Subcutaneous abdominal adipose tissue (tissue), 5 donors: Measurements from ENCODE around the gene ACOXL.

Experiments
- H3K27ac ChIP-seq: one replicate; pipeline ENCODE4 v1.7.0; 2013; ENCODE audit warnings: low read depth, mild to moderate bottlenecking, inconsistent platforms, low read length, moderate library complexity
- H3K27me3 ChIP-seq, 5 donors: one replicate each; pipeline ENCODE4 v1.7.0; 2013; ENCODE audit warnings: low read length in 5 of 5, inconsistent platforms in 1 of 5; ENCODE audit not compliant: control insufficient read depth in 5 of 5, insufficient read depth in 4 of 5
- H3K36me3 ChIP-seq, 5 donors: one replicate each; pipeline ENCODE4 v1.7.0; 2013; ENCODE audit warnings: low read length in 5 of 5; ENCODE audit not compliant: control insufficient read depth in 5 of 5, insufficient read depth in 5 of 5
- H3K4me1 ChIP-seq, 5 donors: one replicate each; pipeline ENCODE4 v1.7.0; 2013; ENCODE audit warnings: low read length in 5 of 5, mild to moderate bottlenecking in 3 of 5, moderate library complexity in 1 of 5; ENCODE audit not compliant: control insufficient read depth in 5 of 5, insufficient read depth in 5 of 5
- H3K4me3 ChIP-seq, 5 donors: one replicate each; pipeline ENCODE4 v1.7.0; 2013; ENCODE audit warnings: low read length in 5 of 5, low read depth in 1 of 5
- H3K9ac ChIP-seq, 5 donors: one replicate each; pipeline ENCODE4 v1.7.0; 2013; ENCODE audit warnings: low read length in 5 of 5, mild to moderate bottlenecking in 4 of 5, moderate library complexity in 3 of 5
- H3K9me3 ChIP-seq, 5 donors: one replicate each; pipeline ENCODE4 v1.7.0; 2013; ENCODE audit warnings: low read length in 5 of 5; ENCODE audit not compliant: control insufficient read depth in 5 of 5
- donor health status: healthy.
- donor health status: healthy.
- donor health status: healthy.
- donor health status: healthy.
- donor health status: healthy.

Gene ACOXL

DNA sequence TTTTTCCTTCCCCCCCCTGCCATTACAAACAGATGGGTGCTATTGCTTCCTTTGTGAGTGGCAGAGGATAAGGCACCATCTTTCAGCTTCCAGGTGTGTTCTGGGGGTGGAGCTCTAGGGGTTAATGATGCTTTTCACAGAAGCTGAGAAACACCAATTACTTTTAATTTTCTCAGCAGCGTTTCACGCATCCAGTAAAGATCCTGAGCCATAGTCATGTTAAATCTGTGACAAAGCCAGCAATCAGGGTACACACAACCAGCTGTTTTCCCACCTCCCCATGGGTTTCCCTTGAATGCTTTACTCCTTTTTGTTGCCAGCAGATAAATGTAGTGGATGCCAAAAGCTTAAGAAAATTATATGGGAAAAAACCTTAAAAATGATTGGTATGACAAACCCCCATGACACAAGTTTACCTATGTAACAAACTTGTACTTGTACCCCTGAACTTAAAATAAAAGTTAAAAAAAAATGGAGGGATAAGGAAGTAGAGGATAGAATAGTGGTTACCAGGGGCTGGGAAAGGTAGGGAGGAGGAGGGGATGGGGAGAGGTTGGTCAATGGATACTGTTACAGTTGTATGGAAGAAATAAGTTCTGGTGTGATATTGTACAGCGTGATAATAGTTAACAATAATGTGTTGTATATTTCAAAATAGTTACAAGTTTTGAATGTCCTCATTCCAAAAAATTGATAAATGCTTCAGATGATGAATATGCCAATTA lies 70.0 kb downstream of the ACOXL start:
- H3K4me1 ChIP-seq, result peaks cover 0 to 4% (median 0%) of the 10 kb centered on the region in 5 donors
- H3K36me3 ChIP-seq, result no peaks in the 10 kb centered on the region
- H3K27me3 ChIP-seq, result peaks cover 3 to 14% (median 9%) of the 10 kb centered on the region in 5 donors
- H3K27ac ChIP-seq, result no peak overlapping the region
- H3K9me3 ChIP-seq, result peaks cover 0 to 10% (median 4%) of the 10 kb centered on the region in 5 donors
- no peak overlapping the region for H3K4me3 ChIP-seq
- no peak overlapping the region for H3K9ac ChIP-seq

DNA sequence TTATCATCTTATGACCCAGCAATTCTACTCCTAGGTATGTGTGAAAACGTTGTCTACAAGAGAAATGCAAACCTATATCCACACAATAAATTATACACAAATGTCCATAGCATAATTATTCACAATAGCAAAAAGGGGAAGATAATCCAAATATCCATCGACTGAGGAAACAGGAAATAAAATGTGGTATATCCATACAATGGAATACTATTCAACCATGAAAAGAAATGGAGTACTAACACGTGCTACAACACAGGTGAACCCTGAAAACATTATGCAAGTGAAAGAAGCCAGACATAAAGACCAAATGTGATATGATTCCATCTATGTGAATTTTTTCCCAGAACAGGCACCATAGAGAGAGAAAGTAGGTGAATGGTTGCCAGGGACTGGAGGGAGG lies 72.1 kb downstream of the ACOXL start:
- Histone ChIP-seq H3K36me3 (no peaks in the 10 kb centered on the region), H3K4me1 (peaks cover 0 to 6% (median 0%) of the 10 kb centered on the region in 5 donors), H3K4me3 (no peak overlapping the region), H3K27me3 (peaks cover 3 to 18% (median 8%) of the 10 kb centered on the region in 5 donors), H3K9ac (no peak overlapping the region), H3K9me3 (peaks cover 0 to 10% (median 3%) of the 10 kb centered on the region in 5 donors), H3K27ac (no peak overlapping the region)

- H3K27ac ChIP-seq, result no peak overlapping the region
- peaks cover 0 to 6% (median 0%) of the 10 kb centered on the region in 5 donors for H3K4me1 ChIP-seq
- peaks cover 0 to 10% (median 0%) of the 10 kb centered on the region in 5 donors for H3K9me3 ChIP-seq
- peaks cover 3 to 18% (median 8%) of the 10 kb centered on the region in 5 donors for H3K27me3 ChIP-seq
- no peak overlapping the region for H3K9ac ChIP-seq
- no peaks in the 10 kb centered on the region for H3K36me3 ChIP-seq
- no peak overlapping the region for H3K4me3 ChIP-seq
These were observed 72.5 kb downstream of the ACOXL start for GRCh38 chr2:110804915-110805314.

- Histone ChIP-seq H3K4me1 (peaks cover 0 to 6% (median 0%) of the 10 kb centered on the region in 5 donors), H3K9ac (no peak overlapping the region), H3K27ac (no peak overlapping the region), H3K27me3 (peaks cover 3 to 16% (median 5%) of the 10 kb centered on the region in 5 donors), H3K9me3 (peaks cover 0 to 10% (median 0%) of the 10 kb centered on the region in 5 donors), H3K36me3 (no peaks in the 10 kb centered on the region), H3K4me3 (no peak overlapping the region)
These were observed 73.6 kb downstream of the ACOXL start for GRCh38 chr2:110805894-110806452.

DNA sequence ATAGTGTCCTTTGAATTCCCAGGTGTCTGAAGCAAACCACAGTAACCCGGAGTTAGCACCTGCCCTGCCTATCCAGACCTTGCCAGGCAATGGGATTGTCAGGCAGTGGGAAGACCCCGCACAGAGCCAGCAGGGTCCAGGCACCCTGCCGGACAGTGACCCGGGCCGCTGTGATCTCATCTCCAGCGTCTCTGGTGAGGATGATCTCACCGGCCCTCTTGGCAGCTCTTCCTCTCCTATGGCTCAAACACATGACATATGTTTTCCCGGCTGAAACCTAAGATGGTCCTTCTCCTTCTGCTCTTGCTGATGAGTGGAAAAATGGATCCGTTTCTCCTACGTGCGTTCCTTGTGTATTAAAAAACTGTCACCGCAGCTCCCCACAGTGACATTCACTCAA lies 75.1 kb downstream of the ACOXL start:
- H3K9me3 ChIP-seq, result peaks cover 0 to 10% (median 0%) of the 10 kb centered on the region in 5 donors
- H3K4me3 ChIP-seq, result no peak overlapping the region
- H3K27ac ChIP-seq, result no peak overlapping the region
- peaks cover 2 to 12% (median 5%) of the 10 kb centered on the region in 5 donors for H3K27me3 ChIP-seq
- peaks cover 0 to 6% (median 0%) of the 10 kb centered on the region in 5 donors for H3K4me1 ChIP-seq
- no peak overlapping the region for H3K9ac ChIP-seq
- no peaks in the 10 kb centered on the region for H3K36me3 ChIP-seq

GRCh38 chr2:110810404-110810803 lies 78.0 kb downstream of the ACOXL start:
- H3K4me1 ChIP-seq, result peaks cover 0 to 6% (median 0%) of the 10 kb centered on the region in 5 donors
- H3K27me3 ChIP-seq, result peaks cover 2 to 12% (median 5%) of the 10 kb centered on the region in 5 donors

GRCh38 chr2:110812726-110813645 lies 80.6 kb downstream of the ACOXL start:
- Histone ChIP-seq H3K27ac (no peak overlapping the region), H3K9me3 (no peaks in the 10 kb centered on the region), H3K36me3 (no peaks in the 10 kb centered on the region), H3K4me1 (no peaks in the 10 kb centered on the region), H3K4me3 (no peak overlapping the region), H3K27me3 (peaks cover 0 to 8% (median 0%) of the 10 kb centered on the region in 5 donors), H3K9ac (no peak overlapping the region)

More at GRCh38 chr2:110810404-110810803, 78.0 kb downstream of the ACOXL start:
- Histone ChIP-seq H3K9ac (no peak overlapping the region), H3K36me3 (no peaks in the 10 kb centered on the region), H3K4me3 (no peak overlapping the region), H3K9me3 (no peaks in the 10 kb centered on the region), H3K27ac (no peak overlapping the region)

- Histone ChIP-seq H3K27me3 (peaks cover 0 to 4% (median 2%) of the 10 kb centered on the region in 5 donors), H3K9ac (no peak overlapping the region), H3K4me3 (no peak overlapping the region), H3K4me1 (no peaks in the 10 kb centered on the region), H3K27ac (no peak overlapping the region), H3K36me3 (no peaks in the 10 kb centered on the region), H3K9me3 (no peaks in the 10 kb centered on the region)
These were observed 81.5 kb downstream of the ACOXL start for GRCh38 chr2:110813896-110814295.

- peaks cover 0 to 4% (median 0%) of the 10 kb centered on the region in 5 donors for H3K27me3 ChIP-seq
- H3K9me3 ChIP-seq, result no peaks in the 10 kb centered on the region
- H3K36me3 ChIP-seq, result no peaks in the 10 kb centered on the region
- H3K4me1 ChIP-seq, result no peaks in the 10 kb centered on the region
- H3K9ac ChIP-seq, result no peak overlapping the region
- H3K27ac ChIP-seq, result no peak overlapping the region
- H3K4me3 ChIP-seq, result no peak overlapping the region
These were observed 83.6 kb downstream of the ACOXL start for GRCh38 chr2:110815938-110816337.
